ENCODE results near the gene PRDX5. TPM values are rescaled to one million over a fixed set of nuclear protein-coding genes. Genes with fewer than 3 reads are reported as not detected.

Gene PRDX5
- total RNA-seq, 1 experiment from 2014 or later, result 165 TPM

DNA sequence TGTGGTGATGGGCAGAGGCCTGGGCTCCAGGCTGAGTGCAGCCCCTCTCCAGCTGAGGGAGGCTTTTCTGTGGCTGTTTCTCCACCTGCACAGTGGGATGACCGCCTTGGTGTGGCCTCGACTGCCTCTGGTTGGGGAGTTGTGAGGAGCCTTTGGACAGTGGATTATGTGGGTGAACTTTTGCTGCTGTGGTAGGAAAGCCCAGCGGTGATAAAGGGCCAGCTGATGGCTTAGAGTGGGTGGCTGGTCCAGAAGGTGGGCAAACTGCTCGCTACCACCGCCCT, 13.9 kb upstream of the PRDX5 start:
- peaks cover 34% of the 10 kb centered on the region for H3K4me1 Mint-ChIP-seq (ENCODE audit: low read depth, unreplicated experiment)
- peak overlapping the region; percentile 100 for H3K4me3 Mint-ChIP-seq (ENCODE audit: low read depth, unreplicated experiment)
- H3K9me3 Mint-ChIP-seq (ENCODE audit: low read depth, unreplicated experiment), result no peaks in the 10 kb centered on the region
- intact Hi-C loops (cut with micrococcal nuclease; ENCODE audit: unreplicated experiment), result loop anchor here (2.0 to 10.0 kb wide), 2 partner anchors 33 to 59 kb away; partner anchors contain the start of genes FKBP2 and PPP1R14B
- peaks cover 21% of the 10 kb centered on the region for H3K27me3 Mint-ChIP-seq (ENCODE audit: unreplicated experiment)
- TF ChIP-seq, protein P1, sequence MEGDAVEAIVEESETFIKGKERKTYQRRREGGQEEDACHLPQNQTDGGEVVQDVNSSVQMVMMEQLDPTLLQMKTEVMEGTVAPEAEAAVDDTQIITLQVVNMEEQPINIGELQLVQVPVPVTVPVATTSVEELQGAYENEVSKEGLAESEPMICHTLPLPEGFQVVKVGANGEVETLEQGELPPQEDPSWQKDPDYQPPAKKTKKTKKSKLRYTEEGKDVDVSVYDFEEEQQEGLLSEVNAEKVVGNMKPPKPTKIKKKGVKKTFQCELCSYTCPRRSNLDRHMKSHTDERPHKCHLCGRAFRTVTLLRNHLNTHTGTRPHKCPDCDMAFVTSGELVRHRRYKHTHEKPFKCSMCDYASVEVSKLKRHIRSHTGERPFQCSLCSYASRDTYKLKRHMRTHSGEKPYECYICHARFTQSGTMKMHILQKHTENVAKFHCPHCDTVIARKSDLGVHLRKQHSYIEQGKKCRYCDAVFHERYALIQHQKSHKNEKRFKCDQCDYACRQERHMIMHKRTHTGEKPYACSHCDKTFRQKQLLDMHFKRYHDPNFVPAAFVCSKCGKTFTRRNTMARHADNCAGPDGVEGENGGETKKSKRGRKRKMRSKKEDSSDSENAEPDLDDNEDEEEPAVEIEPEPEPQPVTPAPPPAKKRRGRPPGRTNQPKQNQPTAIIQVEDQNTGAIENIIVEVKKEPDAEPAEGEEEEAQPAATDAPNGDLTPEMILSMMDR (IDR thresholded peaks at IDR 0.05; ENCODE audit: unreplicated experiment), result no peak
- H3K36me3 Mint-ChIP-seq (ENCODE audit: insufficient read depth, unreplicated experiment), result peaks cover 39% of the 10 kb centered on the region
- BruUV-seq (replicated peaks), result no TSS peak
- DNase-seq, result no peak
- CTCF ChIA-PET, result interaction anchor here (0.7 to 3.7 kb wide), 9 partner anchors 13 to 99 kb away, joined by 3 to 25 read pairs (median 4); partner anchors contain the start of genes PRDX5 and TRMT112
- peak overlapping the region; percentile 50 for H3K27ac Mint-ChIP-seq (ENCODE audit: unreplicated experiment)

DNA sequence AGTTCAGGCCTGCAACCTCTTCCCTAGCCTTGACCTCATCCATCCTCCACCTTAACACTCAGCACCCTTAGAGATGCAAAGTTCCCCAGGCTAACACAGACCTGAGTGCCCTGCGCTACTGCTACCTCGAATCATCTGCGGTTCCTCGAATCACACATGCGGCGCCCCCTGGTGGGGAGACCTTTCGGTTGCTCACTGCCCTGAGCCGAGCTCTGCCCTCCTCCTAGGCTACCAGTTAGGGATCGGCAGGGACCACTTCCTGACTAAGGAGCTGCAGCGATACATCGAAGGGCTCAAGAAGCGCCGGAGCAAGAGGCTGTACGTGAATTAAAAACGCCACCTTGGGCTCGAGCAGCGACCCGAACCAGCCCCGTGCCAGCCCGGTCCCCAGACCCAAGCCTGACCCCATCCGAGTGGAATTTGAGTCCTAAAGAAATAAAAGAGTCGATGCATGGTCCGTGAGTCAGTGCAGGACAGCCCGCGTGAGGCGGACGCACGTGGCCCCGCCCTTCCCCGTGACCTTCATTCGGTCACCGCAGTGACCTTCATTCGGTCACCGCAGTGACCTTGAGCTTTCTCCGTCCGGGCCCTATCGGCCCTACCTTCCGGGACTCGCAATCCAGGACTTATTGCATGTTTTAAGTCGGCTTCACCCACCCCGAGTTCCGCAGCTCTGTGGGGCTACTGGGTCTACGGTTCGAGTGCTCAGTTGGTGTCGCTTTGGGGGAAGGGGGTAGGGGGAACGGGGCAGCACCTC, 13.4 kb upstream of the PRDX5 start:
- intact Hi-C loops (cut with micrococcal nuclease; ENCODE audit: unreplicated experiment), result loop anchor here (2.0 to 10.0 kb wide), 2 partner anchors 34 to 60 kb away; partner anchors contain the start of genes FKBP2 and PPP1R14B
- Mint-ChIP-seq H3K27ac (ENCODE audit: unreplicated experiment) (peak overlapping the region; percentile 50), H3K36me3 (ENCODE audit: insufficient read depth, unreplicated experiment) (peaks cover 44% of the 10 kb centered on the region), H3K9me3 (ENCODE audit: low read depth, unreplicated experiment) (no peaks in the 10 kb centered on the region), H3K4me1 (ENCODE audit: low read depth, unreplicated experiment) (peaks cover 31% of the 10 kb centered on the region), H3K27me3 (ENCODE audit: unreplicated experiment) (peaks cover 16% of the 10 kb centered on the region), H3K4me3 (ENCODE audit: low read depth, unreplicated experiment) (peak overlapping the region; percentile 100)
- peak; percentile 96 for DNase-seq
- CTCF ChIA-PET, result interaction anchor here (0.7 to 3.7 kb wide), 11 partner anchors 13 to 348 kb away, joined by 3 to 25 read pairs (median 4); partner anchors contain the start of genes BAD, GPR137, PRDX5 and TRMT112
- no TSS peak for BruUV-seq (replicated peaks)
- TF ChIP-seq, protein P1 (IDR thresholded peaks at IDR 0.05; ENCODE audit: unreplicated experiment), result peak; percentile 58

DNA sequence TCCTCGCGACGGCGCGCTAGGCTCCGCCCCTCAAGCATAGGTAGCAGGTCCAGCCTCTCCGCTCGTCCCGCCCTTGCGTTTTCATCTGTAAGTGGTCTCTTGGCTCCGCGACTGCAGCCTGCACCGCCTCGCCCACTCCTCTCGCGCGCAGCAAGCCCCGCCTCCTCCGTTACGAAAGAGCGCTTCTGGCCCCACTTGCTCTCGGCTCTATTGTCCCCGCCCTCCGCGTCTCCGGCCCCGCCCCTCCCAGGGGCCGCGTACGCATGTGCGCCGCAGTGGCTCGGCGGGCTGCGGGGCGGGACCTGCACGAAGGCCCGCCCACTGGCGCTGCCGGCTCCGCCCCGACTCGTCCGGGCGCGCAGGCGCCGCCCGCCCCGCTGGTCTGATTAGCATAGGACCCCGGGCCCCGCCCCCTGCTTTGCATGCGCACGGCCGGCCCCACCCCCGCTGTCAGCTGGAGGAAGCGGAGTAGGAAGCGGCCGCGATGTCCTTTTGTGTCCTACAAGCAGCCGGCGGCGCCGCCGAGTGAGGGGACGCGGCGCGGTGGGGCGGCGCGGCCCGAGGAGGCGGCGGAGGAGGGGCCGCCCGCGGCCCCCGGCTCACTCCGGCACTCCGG, 12.7 kb upstream of the PRDX5 start, which contains the start of gene ESRRA:
Gene ESRRA (plus strand): TSS at position 450 of the 616 bp plus-strand sequence. CDS start 1,656 bp downstream, outside the sequence.
- no peaks in the 10 kb centered on the region for H3K9me3 Mint-ChIP-seq (ENCODE audit: low read depth, unreplicated experiment)
- intact Hi-C loops (cut with micrococcal nuclease; ENCODE audit: unreplicated experiment), result loop anchor here (2.0 to 10.0 kb wide), 2 partner anchors 34 to 60 kb away; partner anchors contain the start of genes FKBP2 and PPP1R14B
- peak within 1 kb of the TSS; percentile 100 for H3K4me3 Mint-ChIP-seq (ENCODE audit: low read depth, unreplicated experiment)
- TF ChIP-seq, protein P1 (IDR thresholded peaks at IDR 0.05; ENCODE audit: unreplicated experiment), result no peak
- DNase-seq, result peak; percentile 99
- CTCF ChIA-PET, result interaction anchor here (0.6 to 3.7 kb wide), 10 partner anchors 12 to 348 kb away, joined by 3 to 25 read pairs (median 6); partner anchors contain the start of genes BAD, GPR137, PRDX5 and TRMT112
- peaks cover 9% of the 10 kb centered on the region for H3K27me3 Mint-ChIP-seq (ENCODE audit: unreplicated experiment)
- H3K27ac Mint-ChIP-seq (ENCODE audit: unreplicated experiment), result peak within 1 kb of the TSS; percentile 92
- peaks cover 24% of the 10 kb centered on the region for H3K4me1 Mint-ChIP-seq (ENCODE audit: low read depth, unreplicated experiment)
- no TSS peak for BruUV-seq (replicated peaks)
- peaks cover 47% of the 10 kb centered on the region for H3K36me3 Mint-ChIP-seq (ENCODE audit: insufficient read depth, unreplicated experiment)

All from Calu3 (cell line).